H9 (cell line): ENCODE results near the gene ARAP1. TPM values are rescaled to one million over a fixed set of nuclear protein-coding genes. Genes with fewer than 3 reads are reported as not detected.

Experiments
- DNase-seq: peaks from one replicate; pipeline ENCODE4 v3.0.0-alpha.2; 2017
- H2AFZ ChIP-seq: one replicate; pipeline ENCODE4 v1.6.1; 2013; ENCODE audit warnings: mild to moderate bottlenecking, low read length, control low read depth, moderate library complexity
- H2AK5ac ChIP-seq: 2 replicates; pipeline ENCODE4 v1.6.1; 2013; ENCODE audit warnings: low read length, control low read depth, mixed read lengths; ENCODE audit not compliant: insufficient read length
- H2BK120ac ChIP-seq: one replicate; pipeline ENCODE4 v1.6.1; 2013; ENCODE audit warnings: low read depth, mild to moderate bottlenecking, low read length, control low read depth, inconsistent platforms; ENCODE audit not compliant: poor library complexity, severe bottlenecking
- H2BK12ac ChIP-seq: 2 replicates; pipeline ENCODE4 v1.6.1; 2013; ENCODE audit warnings: low read length, control low read depth, mixed read lengths, low read depth; ENCODE audit not compliant: insufficient read length
- H2BK15ac ChIP-seq: 2 replicates; pipeline ENCODE4 v1.6.1; 2013; ENCODE audit warnings: low read depth, low read length, control low read depth
- H2BK20ac ChIP-seq: one replicate; pipeline ENCODE4 v1.6.1; 2013; ENCODE audit warnings: low read depth, mild to moderate bottlenecking, low read length, control low read depth, inconsistent platforms; ENCODE audit not compliant: poor library complexity, severe bottlenecking
- H2BK5ac ChIP-seq: 2 replicates; pipeline ENCODE4 v1.6.1; 2013; ENCODE audit warnings: low read length, control low read depth, mixed read lengths; ENCODE audit not compliant: insufficient read length
- H3K14ac ChIP-seq: 2 replicates; pipeline ENCODE4 v1.6.1; 2013; ENCODE audit warnings: low read length, control low read depth; ENCODE audit not compliant: insufficient read depth
- H3K18ac ChIP-seq: 2 replicates; pipeline ENCODE4 v1.6.1; 2013; ENCODE audit warnings: low read depth, mild to moderate bottlenecking, mixed read lengths, low read length, control low read depth; ENCODE audit not compliant: insufficient read length
- H3K23ac ChIP-seq: 2 replicates; pipeline ENCODE4 v1.6.1; 2013; ENCODE audit warnings: low read length, control low read depth, mixed read lengths, low read depth; ENCODE audit not compliant: insufficient read length
- H3K23me2 ChIP-seq: 2 replicates; pipeline ENCODE4 v1.6.1; 2013; ENCODE audit warnings: low read depth, mild to moderate bottlenecking, mixed read lengths, low read length, control low read depth; ENCODE audit not compliant: insufficient read length, poor library complexity, severe bottlenecking
- H3K27ac ChIP-seq: 2 replicates; pipeline ENCODE4 v1.5.1; 2013; ENCODE audit warnings: low read length, control low read depth, mixed read lengths, low read depth; ENCODE audit not compliant: insufficient read length
- H3K27me3 ChIP-seq: 2 replicates; pipeline ENCODE4 v1.6.1; 2013; ENCODE audit warnings: low read length, control low read depth, inconsistent platforms; ENCODE audit not compliant: insufficient read depth
- H3K4ac ChIP-seq: 2 replicates; pipeline ENCODE4 v1.6.1; 2013; ENCODE audit warnings: low read depth, mild to moderate bottlenecking, control low read depth, inconsistent platforms, low read length, moderate library complexity
- H3K4me1 ChIP-seq: 2 replicates; pipeline ENCODE4 v1.6.1; 2013; ENCODE audit warnings: low read length, control low read depth, inconsistent platforms; ENCODE audit not compliant: insufficient read depth
- H3K4me2 ChIP-seq: 2 replicates; pipeline ENCODE4 v1.6.1; 2013; ENCODE audit warnings: low read length, control low read depth, mixed read lengths; ENCODE audit not compliant: insufficient read length, insufficient read depth
- H3K56ac ChIP-seq: 2 replicates; pipeline ENCODE4 v1.6.1; 2013; ENCODE audit warnings: low read depth, mild to moderate bottlenecking, mixed read lengths, low read length, control low read depth; ENCODE audit not compliant: insufficient read length
- H3K79me1 ChIP-seq: 2 replicates; pipeline ENCODE4 v1.6.1; 2013; ENCODE audit warnings: low read depth, mild to moderate bottlenecking, moderate library complexity, low read length, control low read depth, inconsistent platforms; ENCODE audit not compliant: insufficient read depth, poor library complexity, severe bottlenecking
- H3K79me2 ChIP-seq: 2 replicates; pipeline ENCODE4 v1.6.1; 2013; ENCODE audit warnings: low read length, control low read depth, inconsistent platforms; ENCODE audit not compliant: insufficient read depth
- H3K9ac ChIP-seq: 2 replicates; pipeline ENCODE4 v1.6.1; 2013; ENCODE audit warnings: low read length, control low read depth, mixed read lengths; ENCODE audit not compliant: insufficient read length; ENCODE audit errors: extremely low read depth
- H3K9me3 ChIP-seq: one replicate; pipeline ENCODE4 v1.6.1; 2013; ENCODE audit warnings: low read depth, low read length, inconsistent platforms; ENCODE audit not compliant: control insufficient read depth
- H3T11ph ChIP-seq: one replicate; pipeline ENCODE4 v1.6.1; 2013; ENCODE audit warnings: mild to moderate bottlenecking, low read length, control low read depth, inconsistent platforms
- H4K20me1 ChIP-seq: one replicate; pipeline ENCODE4 v1.6.1; 2013; ENCODE audit not compliant: control insufficient read depth, insufficient read length, insufficient read depth
- H4K5ac ChIP-seq: 2 replicates; pipeline ENCODE4 v1.6.1; 2013; ENCODE audit warnings: low read depth, mild to moderate bottlenecking, mixed read lengths, low read length, control low read depth; ENCODE audit not compliant: insufficient read length
- H4K8ac ChIP-seq: replicated peaks from 2 replicates; pipeline ENCODE4 v1.6.1; 2013; ENCODE audit warnings: low read length, control low read depth, mixed read lengths, low read depth; ENCODE audit not compliant: insufficient read length
- H4K91ac ChIP-seq: 2 replicates; pipeline ENCODE4 v1.6.1; 2013; ENCODE audit warnings: low read depth, mild to moderate bottlenecking, moderate library complexity, mixed read lengths, low read length, control low read depth; ENCODE audit not compliant: insufficient read length
- H3K27ac Mint-ChIP-seq, 3 experiments: 2 replicates in 2 of 3; 3 replicates in 1 of 3; pipeline ENCODE4 v1.8.0; 2020 to 2021; ENCODE audit warnings: mixed read lengths in 3 of 3, mild to moderate bottlenecking in 1 of 3, moderate library complexity in 1 of 3
- H3K27me3 Mint-ChIP-seq: 2 replicates; pipeline ENCODE4 v1.8.0; 2021; ENCODE audit warnings: low read depth, mild to moderate bottlenecking, moderate library complexity, mixed read lengths
- H3K36me3 Mint-ChIP-seq, 3 experiments: 2 replicates in 2 of 3; 3 replicates in 1 of 3; pipeline ENCODE4 v1.8.0; 2020 to 2021; ENCODE audit warnings: low read depth in 3 of 3, mixed read lengths in 3 of 3; ENCODE audit not compliant: insufficient read depth in 1 of 3
- H3K4me1 Mint-ChIP-seq, 2 experiments: 2 replicates each; pipeline ENCODE4 v1.8.0; 2020; ENCODE audit warnings: mixed read lengths in 2 of 2
- H3K4me3 Mint-ChIP-seq, 2 experiments: 2 replicates in 1 of 2; 3 replicates in 1 of 2; pipeline ENCODE4 v1.8.0; 2020 to 2021; ENCODE audit warnings: mild to moderate bottlenecking in 2 of 2, mixed read lengths in 2 of 2, moderate library complexity in 1 of 2
- H3K9me3 Mint-ChIP-seq, 2 experiments: 2 replicates in 1 of 2; 3 replicates in 1 of 2; pipeline ENCODE4 v1.8.0; 2020; ENCODE audit warnings: mild to moderate bottlenecking in 2 of 2, mixed read lengths in 2 of 2, moderate library complexity in 1 of 2
- WGBS: extraction: QIAGEN DNeasy Blood & Tissue Kit; methylation state at CpG from one replicate; pipeline ENCODE4 v1.1.7; 2013; ENCODE audit warnings: missing lambda C conversion rate, low lambda C conversion rate, mixed read lengths; ENCODE audit not compliant: insufficient read length; ENCODE audit errors: extremely low coverage; 5-methylcytosine and 5-hydroxymethylcytosine counted together
- long read RNA-seq: library from polyadenylated mRNA; unstranded; transcript quantifications from one replicate; pipeline ENCODE4 v2.0.0, GENCODE V29; 2020
- total RNA-seq: library from RNA; stranded (reverse); gene quantifications from 2 replicates; pipeline ENCODE4 v1.2.1, GENCODE V29; 2021
- TF ChIP-seq, protein P1 (sequence below): fragments of 200-600 bp; sonication (generic); conservative IDR thresholded peaks from 3 replicates; pipeline ENCODE4 v1.8.0; 2021; ENCODE audit warnings: antibody characterized with exemption, mild to moderate bottlenecking

Gene ARAP1
- 59.4 and 63.0 TPM in 2 replicates for total RNA-seq
- long read RNA-seq, full-length matches to known transcripts: 1 of 87 reads
- long read RNA-seq, partial matches to known transcripts: 47 of 87 reads
- long read RNA-seq, other reads (novel, unspliced or antisense): 39 of 87 reads

GRCh38 chr11:72752088-72752914 lies at the start of gene ARAP1:
Gene ARAP1, minus strand, starts transcription at chr11:72752408. Its CDS starts 25,280 bp downstream, at chr11:72727128.
- H4K20me1 ChIP-seq: peaks cover 2% of the 10 kb centered on the region
- H2AK5ac ChIP-seq: no peak within 1 kb of the TSS
- H2BK20ac ChIP-seq: no peak within 1 kb of the TSS
- H2BK15ac ChIP-seq: no peak within 1 kb of the TSS
- Mint-ChIP-seq H3K27me3 (no peaks in the 10 kb centered on the region), H3K27ac (peak within 1 kb of the TSS; percentile 76 to 98 (median 90); a peak in 6 of 7 replicates), H3K4me3 (peak within 1 kb of the TSS; percentile 88 to 89), H3K4me1 (peaks cover 21 to 35% of the 10 kb centered on the region in 2 experiments), H3K9me3 (no peaks in the 10 kb centered on the region; a peak in 1 of 5 replicates), H3K36me3 (peaks cover 6 to 13% (median 12%) of the 10 kb centered on the region in 3 experiments; a peak in 6 of 7 replicates)
- no peak within 1 kb of the TSS for H2BK5ac ChIP-seq
- no peak within 1 kb of the TSS for H4K8ac ChIP-seq
- peak within 1 kb of the TSS; percentile 32 for H3K9ac ChIP-seq
- H3K18ac ChIP-seq: peak within 1 kb of the TSS; percentile 18
- H3K14ac ChIP-seq: peak within 1 kb of the TSS; percentile 64; the same call in 1 of the 2 replicates
- H3K27me3 ChIP-seq: no peaks in the 10 kb centered on the region
- no peak within 1 kb of the TSS for H3K56ac ChIP-seq
- DNase-seq: peak; percentile 90
- no peak within 1 kb of the TSS for H2BK120ac ChIP-seq
- peaks cover 6% of the 10 kb centered on the region; the same call in 1 of the 2 replicates for H3K79me2 ChIP-seq
- H4K91ac ChIP-seq: no peak within 1 kb of the TSS
- H3T11ph ChIP-seq: no peak within 1 kb of the TSS
- H3K4me2 ChIP-seq: peak within 1 kb of the TSS; percentile 67
- peaks cover 4% of the 10 kb centered on the region for H3K23me2 ChIP-seq
- H2BK12ac ChIP-seq: no peak within 1 kb of the TSS
- H3K79me1 ChIP-seq: peaks cover 7% of the 10 kb centered on the region
- no peak within 1 kb of the TSS for H3K27ac ChIP-seq
- H3K4me1 ChIP-seq: no peaks in the 10 kb centered on the region; the same call in 1 of the 2 replicates
- WGBS: no CpG with 5 or more reads among the region's 51 CpGs
- no peak within 1 kb of the TSS for H3K4ac ChIP-seq
- no peaks in the 10 kb centered on the region for H3K9me3 ChIP-seq
- TF ChIP-seq, protein P1, sequence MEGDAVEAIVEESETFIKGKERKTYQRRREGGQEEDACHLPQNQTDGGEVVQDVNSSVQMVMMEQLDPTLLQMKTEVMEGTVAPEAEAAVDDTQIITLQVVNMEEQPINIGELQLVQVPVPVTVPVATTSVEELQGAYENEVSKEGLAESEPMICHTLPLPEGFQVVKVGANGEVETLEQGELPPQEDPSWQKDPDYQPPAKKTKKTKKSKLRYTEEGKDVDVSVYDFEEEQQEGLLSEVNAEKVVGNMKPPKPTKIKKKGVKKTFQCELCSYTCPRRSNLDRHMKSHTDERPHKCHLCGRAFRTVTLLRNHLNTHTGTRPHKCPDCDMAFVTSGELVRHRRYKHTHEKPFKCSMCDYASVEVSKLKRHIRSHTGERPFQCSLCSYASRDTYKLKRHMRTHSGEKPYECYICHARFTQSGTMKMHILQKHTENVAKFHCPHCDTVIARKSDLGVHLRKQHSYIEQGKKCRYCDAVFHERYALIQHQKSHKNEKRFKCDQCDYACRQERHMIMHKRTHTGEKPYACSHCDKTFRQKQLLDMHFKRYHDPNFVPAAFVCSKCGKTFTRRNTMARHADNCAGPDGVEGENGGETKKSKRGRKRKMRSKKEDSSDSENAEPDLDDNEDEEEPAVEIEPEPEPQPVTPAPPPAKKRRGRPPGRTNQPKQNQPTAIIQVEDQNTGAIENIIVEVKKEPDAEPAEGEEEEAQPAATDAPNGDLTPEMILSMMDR: no peak
- no peak within 1 kb of the TSS for H4K5ac ChIP-seq
- no peak within 1 kb of the TSS for H3K23ac ChIP-seq
- H2AFZ ChIP-seq: no peak within 1 kb of the TSS
